ENCODE measurements around the gene HECW1.

DNA sequence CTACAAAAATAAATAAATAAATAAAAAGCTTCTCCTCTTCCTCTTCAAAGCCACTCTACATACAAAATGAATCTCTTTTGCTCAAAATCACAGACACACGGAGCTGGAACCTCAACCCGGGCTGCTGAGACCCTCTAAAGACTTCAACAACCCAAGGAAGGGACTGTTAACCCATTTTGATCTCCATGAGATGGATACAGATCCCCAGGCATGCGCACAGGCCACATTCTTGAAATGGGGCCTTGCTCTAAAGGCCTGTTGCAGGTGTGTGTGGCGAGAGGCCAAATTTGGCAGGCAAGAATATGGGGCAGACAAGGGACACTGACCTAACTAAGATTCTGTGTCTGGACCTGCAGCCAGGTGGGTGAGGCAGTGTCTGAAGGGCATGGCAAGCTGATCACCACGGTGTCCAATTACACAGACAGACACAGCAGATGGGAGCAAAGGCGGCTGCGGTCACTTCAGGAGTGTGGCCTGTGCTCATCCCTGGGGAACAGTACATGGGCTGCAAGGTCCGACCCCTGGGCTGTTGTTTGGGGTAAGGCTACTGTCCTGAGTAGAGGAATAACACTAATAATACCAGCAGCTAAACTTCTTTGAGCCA lies 219.8 kb downstream of the HECW1 start:
- TF ChIP-seq, protein P1, sequence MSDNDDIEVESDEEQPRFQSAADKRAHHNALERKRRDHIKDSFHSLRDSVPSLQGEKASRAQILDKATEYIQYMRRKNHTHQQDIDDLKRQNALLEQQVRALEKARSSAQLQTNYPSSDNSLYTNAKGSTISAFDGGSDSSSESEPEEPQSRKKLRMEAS (IDR thresholded peaks at IDR 0.05; ENCODE audit: low read depth, low read length), result no peak
- TF ChIP-seq CREB1 (IDR thresholded peaks at IDR 0.05; ENCODE audit: low read depth), result no peak
- TF ChIP-seq, protein P2, sequence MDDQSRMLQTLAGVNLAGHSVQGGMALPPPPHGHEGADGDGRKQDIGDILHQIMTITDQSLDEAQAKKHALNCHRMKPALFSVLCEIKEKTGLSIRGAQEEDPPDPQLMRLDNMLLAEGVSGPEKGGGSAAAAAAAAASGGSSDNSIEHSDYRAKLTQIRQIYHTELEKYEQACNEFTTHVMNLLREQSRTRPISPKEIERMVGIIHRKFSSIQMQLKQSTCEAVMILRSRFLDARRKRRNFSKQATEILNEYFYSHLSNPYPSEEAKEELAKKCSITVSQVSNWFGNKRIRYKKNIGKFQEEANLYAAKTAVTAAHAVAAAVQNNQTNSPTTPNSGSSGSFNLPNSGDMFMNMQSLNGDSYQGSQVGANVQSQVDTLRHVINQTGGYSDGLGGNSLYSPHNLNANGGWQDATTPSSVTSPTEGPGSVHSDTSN (IDR thresholded peaks at IDR 0.05; ENCODE audit: insufficient replicate concordance, low read depth, low read length), result no peak
- TF ChIP-seq, protein P3, sequence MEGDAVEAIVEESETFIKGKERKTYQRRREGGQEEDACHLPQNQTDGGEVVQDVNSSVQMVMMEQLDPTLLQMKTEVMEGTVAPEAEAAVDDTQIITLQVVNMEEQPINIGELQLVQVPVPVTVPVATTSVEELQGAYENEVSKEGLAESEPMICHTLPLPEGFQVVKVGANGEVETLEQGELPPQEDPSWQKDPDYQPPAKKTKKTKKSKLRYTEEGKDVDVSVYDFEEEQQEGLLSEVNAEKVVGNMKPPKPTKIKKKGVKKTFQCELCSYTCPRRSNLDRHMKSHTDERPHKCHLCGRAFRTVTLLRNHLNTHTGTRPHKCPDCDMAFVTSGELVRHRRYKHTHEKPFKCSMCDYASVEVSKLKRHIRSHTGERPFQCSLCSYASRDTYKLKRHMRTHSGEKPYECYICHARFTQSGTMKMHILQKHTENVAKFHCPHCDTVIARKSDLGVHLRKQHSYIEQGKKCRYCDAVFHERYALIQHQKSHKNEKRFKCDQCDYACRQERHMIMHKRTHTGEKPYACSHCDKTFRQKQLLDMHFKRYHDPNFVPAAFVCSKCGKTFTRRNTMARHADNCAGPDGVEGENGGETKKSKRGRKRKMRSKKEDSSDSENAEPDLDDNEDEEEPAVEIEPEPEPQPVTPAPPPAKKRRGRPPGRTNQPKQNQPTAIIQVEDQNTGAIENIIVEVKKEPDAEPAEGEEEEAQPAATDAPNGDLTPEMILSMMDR (IDR thresholded peaks at IDR 0.05 in 2 of 3, conservative IDR thresholded peaks at IDR 0.05 in 1 of 3; ENCODE audit: control insufficient read depth in 2 of 3, extremely low read depth in 1 of 3, insufficient read depth in 1 of 3, low read depth in 3 of 3, low read length in 3 of 3), result no peak

Measured in GM12878 (cell line).